Upper lobe of right lung (tissue), 1 donor: Measurements from ENCODE around the gene RORC. TPM values are rescaled to one million over a fixed set of nuclear protein-coding genes. Genes with fewer than 3 reads are reported as not detected.
A peak's percentile ranks its signal among the peaks of the same experiment; 100 is the strongest.

ENCODE experiments used
- ATAC-seq: fragments of 200-7000 bp; cut with Tn5 transposase; one replicate; pipeline ENCODE4 v1.9.1; 2020; ENCODE audit warnings: mild to moderate bottlenecking, moderate library complexity
- DNase-seq: peaks from one replicate; pipeline ENCODE4 v3.0.0-alpha.2; 2020
- H3K27ac ChIP-seq: fragments of 200-600 bp; one replicate; pipeline ENCODE4 v1.8.0; 2022
- H3K27me3 ChIP-seq: fragments of 200-600 bp; one replicate; pipeline ENCODE4 v1.8.0; 2022; ENCODE audit warnings: mild to moderate bottlenecking
- H3K36me3 ChIP-seq: fragments of 200-600 bp; one replicate; pipeline ENCODE4 v1.8.0; 2022
- H3K4me1 ChIP-seq: fragments of 200-600 bp; one replicate; pipeline ENCODE4 v1.8.0; 2022
- H3K4me3 ChIP-seq: fragments of 200-600 bp; one replicate; pipeline ENCODE4 v1.8.0; 2022; ENCODE audit warnings: mild to moderate bottlenecking
- H3K9me3 ChIP-seq: fragments of 200-600 bp; one replicate; pipeline ENCODE4 v1.8.0; 2022
- intact Hi-C: fragments of 100-400 bp; cut with DNase I; formaldehyde crosslinking; loops from one replicate; pipeline ENCODE4 v1.11.0; 2022
- total RNA-seq: library from RNA; stranded (reverse); fragmentation: NEBNext Ultra II Directional; extraction: Animal tissue kit (Norgen Biotek cat#: 25700); gene quantifications from one replicate; pipeline ENCODE4 v1.2.1, GENCODE V29; 2021
- TF ChIP-seq, protein P1 (sequence below): fragments of 200-600 bp; IDR thresholded peaks from one replicate; pipeline ENCODE4 v1.8.0; 2022; ENCODE audit warnings: antibody characterized with exemption
- donor health status: DM: no; HTN: yes; CAD: no; lungs with severe emphysema.

Gene RORC
- total RNA-seq, 1 donor from 2014 or later = 16.4 TPM

DNA sequence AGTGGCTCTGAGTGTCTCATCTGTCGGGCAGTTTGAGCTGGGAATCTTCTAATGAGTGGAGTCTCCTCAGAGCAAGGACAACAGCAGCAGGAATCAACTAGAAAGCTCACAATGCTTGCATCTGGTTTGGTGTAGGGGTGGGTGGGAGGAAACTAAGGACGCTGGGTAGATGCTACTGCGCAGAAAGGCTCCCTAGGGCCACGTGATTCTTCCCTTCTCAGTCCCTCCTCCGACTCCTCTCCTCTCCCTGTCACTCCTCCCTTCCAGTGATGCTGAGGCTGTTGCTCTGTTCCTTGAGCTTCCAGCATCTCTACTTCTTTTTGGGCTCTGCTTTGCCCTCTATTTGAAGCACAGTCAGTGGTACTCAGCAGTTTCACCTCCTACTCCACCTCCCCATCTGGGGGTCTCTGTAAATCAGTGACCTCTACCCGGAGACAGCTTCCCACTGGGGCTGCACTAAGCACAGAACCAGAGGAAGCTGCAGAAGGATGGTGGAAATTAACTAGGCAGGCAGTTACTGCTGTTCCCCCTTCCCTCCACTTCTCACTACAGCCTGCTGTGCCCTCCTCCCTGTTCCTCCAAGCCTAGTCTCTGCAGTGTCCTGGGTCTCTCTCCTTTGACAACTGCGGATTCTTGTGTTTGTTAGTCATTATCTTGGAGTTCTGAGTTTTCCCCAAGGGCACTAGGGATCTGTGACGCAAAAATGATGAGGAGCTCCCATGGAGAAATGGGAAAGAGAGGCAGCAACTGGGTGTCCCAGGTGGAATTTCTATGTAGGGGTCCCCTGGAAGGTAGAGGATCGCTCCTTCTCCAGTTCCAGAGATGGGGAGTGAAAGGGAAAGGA is 32.2 kb downstream of the RORC start:
- H3K27me3 ChIP-seq = peaks cover 6% of the 10 kb centered on the region
- no peaks in the 10 kb centered on the region for H3K36me3 ChIP-seq
- H3K4me3 ChIP-seq = no peak overlapping the region
- TF ChIP-seq, protein P1, sequence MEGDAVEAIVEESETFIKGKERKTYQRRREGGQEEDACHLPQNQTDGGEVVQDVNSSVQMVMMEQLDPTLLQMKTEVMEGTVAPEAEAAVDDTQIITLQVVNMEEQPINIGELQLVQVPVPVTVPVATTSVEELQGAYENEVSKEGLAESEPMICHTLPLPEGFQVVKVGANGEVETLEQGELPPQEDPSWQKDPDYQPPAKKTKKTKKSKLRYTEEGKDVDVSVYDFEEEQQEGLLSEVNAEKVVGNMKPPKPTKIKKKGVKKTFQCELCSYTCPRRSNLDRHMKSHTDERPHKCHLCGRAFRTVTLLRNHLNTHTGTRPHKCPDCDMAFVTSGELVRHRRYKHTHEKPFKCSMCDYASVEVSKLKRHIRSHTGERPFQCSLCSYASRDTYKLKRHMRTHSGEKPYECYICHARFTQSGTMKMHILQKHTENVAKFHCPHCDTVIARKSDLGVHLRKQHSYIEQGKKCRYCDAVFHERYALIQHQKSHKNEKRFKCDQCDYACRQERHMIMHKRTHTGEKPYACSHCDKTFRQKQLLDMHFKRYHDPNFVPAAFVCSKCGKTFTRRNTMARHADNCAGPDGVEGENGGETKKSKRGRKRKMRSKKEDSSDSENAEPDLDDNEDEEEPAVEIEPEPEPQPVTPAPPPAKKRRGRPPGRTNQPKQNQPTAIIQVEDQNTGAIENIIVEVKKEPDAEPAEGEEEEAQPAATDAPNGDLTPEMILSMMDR = no peak
- intact Hi-C loops = no loop called here
- H3K9me3 ChIP-seq = no peaks in the 10 kb centered on the region
- H3K27ac ChIP-seq = no peak overlapping the region
- H3K4me1 ChIP-seq = no peaks in the 10 kb centered on the region
- ATAC-seq (no peak), DNase-seq (no peak)

DNA sequence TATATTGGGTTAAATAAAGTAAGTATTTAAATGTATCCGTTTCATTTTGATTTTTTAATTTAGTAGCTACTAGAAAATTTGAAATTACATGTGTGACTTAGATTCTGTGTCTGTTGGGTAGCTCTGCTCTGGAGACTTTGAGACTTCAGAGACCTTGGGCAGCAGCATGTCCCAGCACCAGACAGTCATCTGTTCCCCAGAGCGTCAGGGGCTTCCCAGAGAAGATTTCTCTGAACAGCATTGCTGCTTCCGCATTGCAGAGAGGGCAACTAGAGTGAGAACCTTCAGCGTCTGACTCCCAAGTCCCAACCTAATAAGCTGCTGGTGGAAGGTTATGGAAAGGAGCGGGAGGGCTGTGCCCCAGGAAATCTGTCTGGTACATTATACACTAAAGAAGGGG is 33.0 kb downstream of the RORC start:
- Histone ChIP-seq H3K9me3 (no peaks in the 10 kb centered on the region), H3K27me3 (peaks cover 6% of the 10 kb centered on the region), H3K27ac (no peak overlapping the region), H3K4me1 (no peaks in the 10 kb centered on the region), H3K36me3 (no peaks in the 10 kb centered on the region), H3K4me3 (no peak overlapping the region)
- TF ChIP-seq, protein P1 = no peak
- DNase-seq (no peak), ATAC-seq (no peak)
- intact Hi-C loops = no loop called here

DNA sequence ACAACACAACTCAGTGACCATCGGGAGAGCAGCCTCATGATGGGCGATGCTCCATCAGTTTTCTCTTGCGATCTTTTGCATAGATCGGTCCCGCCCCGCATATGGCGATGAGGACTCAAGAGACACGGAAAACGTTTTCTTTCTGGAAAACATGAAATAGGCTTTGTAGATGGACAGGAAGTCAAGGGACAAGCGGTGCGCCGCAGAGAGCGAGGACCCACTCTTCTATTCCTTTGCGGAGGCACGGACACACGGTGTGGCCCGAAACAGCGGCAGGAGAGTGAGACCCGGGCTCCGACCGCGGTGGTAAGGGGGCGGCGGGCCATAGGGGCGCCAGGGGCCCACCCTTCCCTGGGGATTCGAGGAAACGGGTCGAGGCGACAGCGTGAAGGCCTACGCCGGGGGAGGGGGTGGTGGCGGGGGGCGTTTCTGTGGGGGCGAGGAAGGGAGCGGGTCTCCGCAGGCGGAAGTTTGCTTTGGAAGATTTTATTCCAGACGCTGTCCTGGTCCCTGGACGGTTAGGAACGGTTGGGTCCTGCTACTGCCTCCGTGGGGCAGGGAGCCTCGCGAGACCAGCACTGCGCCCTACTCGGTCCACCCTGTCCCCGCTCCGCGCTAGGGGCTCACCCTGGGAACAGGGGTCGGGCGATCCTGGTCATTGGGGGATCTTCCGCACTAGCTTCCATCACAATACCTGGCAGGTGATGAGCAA is 40.5 kb downstream of the RORC start:
- intact Hi-C loops = no loop called here
- no peaks in the 10 kb centered on the region for H3K36me3 ChIP-seq
- H3K4me3 ChIP-seq = peak overlapping the region; percentile 73
- TF ChIP-seq, protein P1 = no peak
- H3K27ac ChIP-seq = peak overlapping the region; percentile 52
- no peaks in the 10 kb centered on the region for H3K9me3 ChIP-seq
- DNase-seq (no peak), ATAC-seq (peak; percentile 19)
- H3K4me1 ChIP-seq = no peaks in the 10 kb centered on the region
- H3K27me3 ChIP-seq = no peaks in the 10 kb centered on the region

DNA sequence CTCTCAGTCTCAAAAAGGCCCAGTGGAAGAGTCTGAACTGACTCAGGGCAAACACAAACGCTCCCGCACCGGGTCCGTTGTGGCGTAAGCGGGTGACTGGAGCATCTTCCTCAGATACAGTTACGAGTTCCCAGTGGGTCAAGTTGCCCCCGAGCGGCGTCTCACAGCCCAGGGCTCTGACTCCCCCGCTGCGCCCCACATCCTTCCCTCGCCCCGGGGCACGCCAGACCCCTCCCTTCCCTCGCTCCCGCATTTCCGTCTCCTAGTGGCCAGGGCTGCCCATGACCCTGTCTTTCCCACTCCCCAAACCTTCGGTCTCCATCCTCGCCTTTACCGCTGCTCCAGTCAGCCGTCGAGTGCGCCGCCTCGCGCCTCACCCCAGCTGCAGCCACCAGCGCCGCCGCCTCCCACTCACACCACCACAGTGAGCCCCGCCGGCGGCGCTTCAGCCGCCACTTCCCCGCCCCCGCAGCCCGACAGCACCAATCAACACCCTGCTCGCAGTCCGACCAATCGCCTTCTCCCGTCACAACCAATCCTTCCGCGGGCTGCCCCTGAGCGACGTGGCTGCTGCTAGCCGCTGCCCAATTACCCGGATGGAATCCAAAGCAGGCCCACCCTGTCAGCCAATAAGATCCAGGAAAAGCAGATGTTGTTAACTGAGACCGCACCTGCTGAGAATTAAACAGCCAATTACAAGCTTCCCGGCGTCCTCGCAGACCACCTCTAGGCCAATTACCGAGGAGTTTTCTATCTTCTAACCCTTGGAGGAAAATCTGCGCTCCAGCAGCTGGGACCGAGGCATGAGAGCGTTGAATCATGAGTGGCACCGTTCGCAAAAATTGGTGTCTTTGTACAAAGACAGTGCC is 41.3 kb downstream of the RORC start, which contains the start of gene TDRKH:
TDRKH (minus strand) TSS at position 430 of the 869 bp plus-strand sequence. CDS start 7,478 bp downstream, outside the sequence.
- Histone ChIP-seq H3K27me3 (no peaks in the 10 kb centered on the region), H3K4me3 (peak within 1 kb of the TSS; percentile 73), H3K9me3 (no peaks in the 10 kb centered on the region), H3K4me1 (no peaks in the 10 kb centered on the region), H3K27ac (peak within 1 kb of the TSS; percentile 52), H3K36me3 (no peaks in the 10 kb centered on the region)
- DNase-seq (peak; percentile 99), ATAC-seq (peak; percentile 99)
- TF ChIP-seq, protein P1 = peak; percentile 29
- intact Hi-C loops = no loop called here

DNA sequence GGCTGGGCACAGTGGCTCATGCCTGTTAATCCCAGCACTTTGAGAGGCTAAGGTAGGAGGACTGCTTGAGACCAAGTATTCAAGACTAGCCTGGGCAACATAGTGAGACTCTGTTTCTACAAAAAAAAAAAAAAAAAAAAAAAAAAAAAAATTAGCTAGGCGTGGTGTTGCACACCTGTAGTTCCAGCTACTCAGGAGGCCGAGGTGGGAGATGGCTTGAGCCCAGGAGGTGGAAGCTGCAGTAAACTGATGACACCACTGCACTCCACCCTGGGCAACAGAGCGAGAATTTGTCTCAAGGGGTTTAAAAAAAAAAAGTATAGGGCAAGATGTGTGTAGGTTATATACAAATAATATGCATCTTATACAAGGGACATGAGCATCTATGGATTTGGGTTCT is 43.9 kb downstream of the RORC start:
- no peak for ATAC-seq
- Histone ChIP-seq H3K9me3 (no peaks in the 10 kb centered on the region), H3K27ac (no peak overlapping the region), H3K4me3 (no peak overlapping the region), H3K27me3 (no peaks in the 10 kb centered on the region), H3K36me3 (no peaks in the 10 kb centered on the region), H3K4me1 (no peaks in the 10 kb centered on the region)
- TF ChIP-seq, protein P1 = no peak
- intact Hi-C loops = no loop called here
- no peak for DNase-seq
